Right ventricle myocardium superior (tissue), 1 donor: ENCODE data around the gene LRBA. TPM values are rescaled to one million over a fixed set of nuclear protein-coding genes. Genes with fewer than 3 reads are reported as not detected.
"Not testable (repeated sequence)": the region's sequence is repeated elsewhere in the genome, so short reads cannot be mapped to it uniquely, and the experiment has no call there.

Experiments
- ATAC-seq: fragments of 200-7000 bp; cut with Tn5 transposase; one replicate; pipeline ENCODE4 v1.9.1; 2020; ENCODE audit warnings: mild to moderate bottlenecking; ENCODE audit not compliant: poor library complexity
- DNase-seq: peaks from one replicate; pipeline ENCODE4 v3.0.0-alpha.2; 2020
- intact Hi-C: fragments of 100-400 bp; cut with DNase I; formaldehyde crosslinking; loops from one replicate; pipeline ENCODE4 v1.11.2; 2022
- total RNA-seq: library from RNA; stranded (reverse); fragmentation: NEBNext Ultra II Directional; extraction: Animal tissue kit (Norgen Biotek cat#: 25700); gene quantifications from one replicate; pipeline ENCODE4 v1.2.1, GENCODE V29; 2021
- donor health status: DM: no; HTN: yes; CAD: no; lungs with severe emphysema.

Gene LRBA
- total RNA-seq, 1 donor from 2014 or later = 17.9 TPM

DNA sequence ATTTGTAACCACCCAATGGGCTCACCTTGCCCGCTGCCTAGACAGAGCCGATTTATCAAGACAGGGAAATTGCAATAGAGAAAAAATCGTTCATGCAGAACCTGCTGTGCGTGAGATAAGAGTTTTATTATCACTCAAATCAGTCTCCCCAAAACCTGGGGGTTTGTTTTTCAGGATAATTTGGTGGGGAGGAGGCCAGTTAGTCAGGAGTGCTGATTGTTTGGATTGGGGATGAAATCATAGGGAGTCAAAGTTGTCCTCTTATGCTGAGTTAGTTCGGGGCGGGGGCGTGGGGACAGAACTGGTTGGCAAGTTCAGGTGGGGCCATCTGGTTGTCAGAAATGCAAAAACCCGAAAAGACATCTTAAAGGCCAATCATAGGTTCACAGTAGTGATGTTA lies 230.1 kb downstream of the LRBA start:
- no peak for DNase-seq
- intact Hi-C loops = no loop called here
- ATAC-seq = no peak

- intact Hi-C loops = no loop called here
- DNase-seq (no peak), ATAC-seq (no peak)
Observed at GRCh38 chr4:150784305-150784704, 230.8 kb downstream of the LRBA start.

DNA sequence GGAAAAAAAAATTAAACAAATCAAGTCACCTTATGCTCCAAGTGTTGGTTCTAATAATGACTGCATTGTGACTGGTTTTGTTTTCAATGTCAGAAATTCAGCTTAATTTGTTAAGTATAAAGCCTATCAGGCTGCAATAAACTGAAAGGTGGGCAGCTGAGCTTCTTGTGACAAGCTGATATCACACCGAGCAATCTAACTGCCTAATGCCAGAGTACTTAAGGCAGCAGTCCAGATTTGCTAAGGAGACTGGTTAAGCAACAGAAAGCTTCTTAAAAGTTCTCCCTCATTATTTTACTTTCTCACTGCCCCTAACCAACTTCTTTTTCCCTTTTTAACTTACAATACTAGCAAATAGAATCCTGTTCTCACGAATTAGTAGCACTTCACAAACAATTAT lies 232.2 kb downstream of the LRBA start:
- intact Hi-C loops = no loop called here
- DNase-seq (no peak), ATAC-seq (no peak)

GRCh38 chr4:150782311-150782710 lies 232.8 kb downstream of the LRBA start:
- ATAC-seq (peak; percentile 51), DNase-seq (no peak)
- intact Hi-C loops = no loop called here

- ATAC-seq (peak; percentile 87), DNase-seq (peak; percentile 48)
- intact Hi-C loops = no loop called here
Observed at GRCh38 chr4:150781191-150781590, 233.9 kb downstream of the LRBA start.

GRCh38 chr4:150779707-150780106 lies 235.4 kb downstream of the LRBA start:
- intact Hi-C loops = no loop called here
- DNase-seq (no peak), ATAC-seq (no peak)

GRCh38 chr4:150773729-150774449 lies 241.2 kb downstream of the LRBA start:
- ATAC-seq = no peak
- DNase-seq = no peak
- intact Hi-C loops = no loop called here

GRCh38 chr4:150773032-150773431 lies 242.1 kb downstream of the LRBA start:
- DNase-seq = no peak
- intact Hi-C loops = no loop called here
- no peak for ATAC-seq

GRCh38 chr4:150771382-150771781 lies 243.7 kb downstream of the LRBA start:
- ATAC-seq (no peak), DNase-seq (no peak)
- intact Hi-C loops = no loop called here

- no peak for ATAC-seq
- intact Hi-C loops = no loop called here
- no peak for DNase-seq
Observed at GRCh38 chr4:150769845-150770244, 245.2 kb downstream of the LRBA start.

DNA sequence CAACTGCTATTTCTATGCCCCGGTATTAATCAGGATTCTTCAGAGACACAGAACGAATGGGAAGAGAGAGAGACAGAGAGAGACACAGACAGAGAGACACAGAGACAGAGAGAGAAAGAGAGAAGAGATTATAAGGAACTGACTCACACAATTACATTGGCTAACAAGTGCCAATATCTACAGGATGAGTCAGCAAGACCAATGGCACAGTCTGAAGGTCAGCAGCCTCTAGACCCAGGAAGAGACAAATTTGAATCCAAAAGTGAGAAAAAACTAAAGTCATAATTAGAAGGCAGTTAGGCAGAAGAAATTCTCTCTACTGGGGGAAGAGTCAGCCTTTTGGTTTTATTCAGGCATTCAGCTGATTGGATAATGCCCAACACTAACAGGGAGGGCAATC lies 245.8 kb downstream of the LRBA start:
- no peak for DNase-seq
- ATAC-seq = no peak
- intact Hi-C loops = no loop called here

DNA sequence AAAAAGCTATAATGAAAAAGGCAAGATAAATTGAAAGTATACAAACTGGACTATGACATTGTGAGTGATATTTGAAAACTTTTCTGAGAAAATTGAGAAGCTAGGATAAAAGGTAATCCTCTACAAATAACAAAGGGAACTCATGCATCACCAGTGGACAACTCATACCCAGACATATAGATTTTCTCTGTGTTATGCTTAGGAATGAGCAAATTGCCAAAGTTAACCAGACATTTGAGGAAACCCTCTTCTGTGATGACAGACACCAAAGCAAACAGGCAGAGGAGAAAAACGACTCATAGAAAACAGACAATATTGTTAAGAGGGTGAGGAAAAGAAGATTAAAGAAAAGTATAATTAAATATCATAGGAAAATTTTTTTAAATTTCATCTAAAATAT lies 246.6 kb downstream of the LRBA start:
- DNase-seq (no peak), ATAC-seq (no peak)
- intact Hi-C loops = no loop called here

DNA sequence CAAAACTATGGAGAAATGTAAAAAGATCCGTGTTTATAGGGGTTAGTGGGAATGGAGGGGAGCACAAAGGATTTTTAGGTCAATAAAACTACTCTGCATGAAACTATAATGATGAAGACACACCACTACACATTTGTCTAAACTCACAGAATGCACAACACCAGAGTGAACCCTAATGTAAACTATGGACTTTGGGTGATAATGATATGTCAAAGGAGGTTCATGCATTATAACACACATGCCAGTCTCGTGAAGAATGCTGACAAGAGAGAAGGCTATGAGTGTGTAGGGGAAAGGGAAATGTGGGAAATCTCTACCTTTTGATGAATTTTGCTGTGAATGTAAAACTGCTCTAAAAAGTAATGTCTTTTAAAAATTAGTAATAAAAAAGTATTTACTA lies 249.9 kb downstream of the LRBA start:
- intact Hi-C loops = no loop called here
- DNase-seq (no peak), ATAC-seq (no peak)

DNA sequence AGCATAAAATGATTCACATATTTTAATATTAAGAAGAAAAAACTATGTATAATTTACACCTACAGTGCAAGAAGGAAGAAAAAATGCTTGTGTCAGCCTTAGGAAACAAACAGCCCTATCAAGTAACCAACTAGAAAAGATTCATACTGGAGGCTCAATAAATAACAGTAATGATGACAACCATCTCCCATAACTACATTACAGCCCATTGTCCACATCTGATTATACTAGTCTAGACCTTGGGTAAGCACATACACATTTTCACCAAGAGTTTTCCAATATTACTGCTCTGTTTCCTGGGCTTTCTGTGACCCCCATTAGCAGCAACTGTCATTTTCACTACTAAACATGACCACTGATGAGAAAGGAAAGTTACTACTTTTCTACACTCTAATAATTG lies 263.4 kb downstream of the LRBA start:
- intact Hi-C loops = no loop called here
- ATAC-seq (no peak), DNase-seq (no peak)

DNA sequence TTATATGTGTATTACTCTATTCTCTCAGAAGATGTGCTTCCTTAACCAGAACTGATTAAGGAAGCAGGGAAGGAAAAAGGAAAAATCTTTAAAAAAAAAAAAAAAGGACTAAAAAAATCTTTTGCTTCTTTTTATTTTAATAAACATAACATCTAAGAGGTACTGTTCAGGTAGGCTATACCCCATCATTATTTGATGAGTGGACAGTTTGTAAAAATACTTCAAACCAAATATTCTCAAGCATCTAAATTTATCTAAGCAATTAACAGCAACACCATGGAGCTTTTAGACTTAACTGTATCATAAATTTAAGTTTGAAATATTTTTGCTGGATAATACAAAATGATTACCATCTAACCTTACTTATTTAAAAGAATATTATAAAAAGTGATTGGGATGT lies 264.3 kb downstream of the LRBA start:
- ATAC-seq (no peak), DNase-seq (no peak)
- intact Hi-C loops = no loop called here

- DNase-seq (no peak), ATAC-seq (no peak)
- intact Hi-C loops = no loop called here
Observed at GRCh38 chr4:150746156-150746555, 268.9 kb downstream of the LRBA start.

- DNase-seq (no peak), ATAC-seq (no peak)
- intact Hi-C loops = no loop called here
Observed at GRCh38 chr4:150744570-150744969, 270.5 kb downstream of the LRBA start.

DNA sequence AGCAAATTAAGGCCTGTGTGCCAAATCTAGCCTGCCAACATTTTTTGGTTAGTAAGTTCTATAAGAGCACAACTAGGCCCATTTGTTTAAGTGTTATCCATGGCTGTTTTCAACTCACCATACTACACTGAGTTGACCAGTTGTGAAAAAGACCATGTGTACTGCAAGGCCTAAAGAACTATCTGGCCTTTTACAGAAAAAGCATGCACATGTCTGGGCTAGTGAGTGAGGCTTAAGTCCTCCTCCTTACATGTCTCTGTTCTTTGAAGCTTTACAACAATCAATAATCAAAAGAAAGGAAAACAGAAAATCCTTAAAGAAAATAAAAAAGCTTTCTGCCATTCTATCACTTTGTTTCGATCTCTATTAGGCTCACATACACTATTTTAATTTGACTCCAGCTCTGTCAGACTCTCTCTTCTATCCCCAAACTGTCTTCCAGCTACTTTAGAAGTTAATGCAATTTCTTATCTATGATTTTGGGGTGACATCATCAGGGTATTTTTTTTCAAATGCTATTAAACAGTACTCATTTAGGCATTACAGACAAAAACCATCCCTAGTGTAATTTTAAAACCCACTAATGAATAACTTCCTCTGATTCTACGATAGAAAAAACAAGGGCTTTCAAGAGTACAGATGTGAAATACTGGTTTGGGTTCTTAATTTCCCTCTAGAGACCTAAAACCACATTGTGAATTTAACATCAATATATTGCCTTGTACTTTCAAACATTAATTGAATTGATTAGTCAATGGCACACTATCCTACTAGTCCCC lies 271.3 kb downstream of the LRBA start:
- DNase-seq (no peak), ATAC-seq (no peak)
- intact Hi-C loops = no loop called here

DNA sequence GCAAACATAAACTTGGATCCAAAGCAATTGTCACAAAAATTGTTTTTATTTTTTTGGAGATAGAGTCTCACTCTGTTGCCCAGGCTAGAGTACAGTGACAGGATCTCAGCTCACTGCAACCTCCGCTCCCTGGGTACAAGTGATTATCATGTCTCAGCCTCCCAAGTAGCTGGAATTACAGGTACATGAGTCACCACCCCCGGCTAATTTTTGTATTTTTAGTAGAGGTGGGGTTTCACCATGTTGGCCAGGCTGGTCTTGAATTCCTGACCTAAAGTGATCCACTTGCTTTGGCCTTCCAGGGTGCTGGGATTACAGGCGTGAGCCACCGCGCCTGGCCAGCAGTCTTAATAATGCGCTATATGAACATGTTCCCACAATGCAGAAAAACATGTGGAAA lies 272.2 kb downstream of the LRBA start:
- ATAC-seq, DNase-seq, intact Hi-C loops: not testable (repeated sequence)

DNA sequence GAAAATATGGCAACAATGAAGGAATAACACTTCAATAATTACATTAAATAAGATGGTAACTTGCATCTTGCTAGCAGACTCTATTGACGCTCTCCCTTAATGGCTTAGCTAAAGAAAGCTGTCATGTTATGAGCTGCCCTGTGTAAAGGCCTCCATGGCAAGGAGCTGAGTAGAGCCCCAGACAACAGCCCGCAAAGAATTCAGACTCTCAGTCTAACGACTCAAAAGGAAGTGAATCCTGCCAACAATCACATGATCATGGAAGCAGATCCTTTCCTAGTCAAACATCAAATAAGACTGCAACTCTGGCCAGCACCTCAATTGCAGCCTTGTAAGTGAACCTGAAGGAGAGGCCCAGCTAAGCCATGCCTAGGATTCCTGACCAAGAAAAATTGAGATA lies 275.5 kb downstream of the LRBA start:
- ATAC-seq = no peak
- no peak for DNase-seq
- intact Hi-C loops = no loop called here
